Natural killer cell (primary cell): ENCODE measurements around the gene FMN1. TPM values are rescaled to one million over a fixed set of nuclear protein-coding genes. Genes with fewer than 3 reads are reported as not detected.

Experiments
- ATAC-seq, 3 donors: fragments of 150-1000 bp in 2 of 3; fragments of 200-7000 bp in 1 of 3; cut with Tn5 transposase; 1 replicate in 1 of 3; 2 replicates in 2 of 3; pipeline ENCODE4 v1.10.0; 2021; ENCODE audit warnings: mild to moderate bottlenecking in 2 of 3, moderate library complexity in 2 of 3
- DNase-seq, 2 donors: peaks; one replicate each; pipeline versions ENCODE4 v3.0.0 to v3.0.0-alpha.2; 2013 to 2021; ENCODE audit warnings: mixed read lengths in 1 of 2
- H3K27ac ChIP-seq: one replicate; pipeline ENCODE4 v1.5.1; 2013; ENCODE audit warnings: mild to moderate bottlenecking, low read length
- H3K27me3 ChIP-seq: one replicate; pipeline ENCODE4 v1.6.1; 2013; ENCODE audit warnings: low read length; ENCODE audit not compliant: control insufficient read depth, insufficient read depth
- H3K36me3 ChIP-seq: one replicate; pipeline ENCODE4 v1.6.1; 2013; ENCODE audit warnings: low read length; ENCODE audit not compliant: control insufficient read depth, insufficient read depth
- H3K4me1 ChIP-seq: one replicate; pipeline ENCODE4 v1.6.1; 2013; ENCODE audit warnings: low read length; ENCODE audit not compliant: control insufficient read depth, insufficient read depth
- H3K4me3 ChIP-seq: one replicate; pipeline ENCODE4 v1.5.1; 2013; ENCODE audit warnings: low read length
- H3K9me3 ChIP-seq: one replicate; pipeline ENCODE4 v1.6.1; 2013; ENCODE audit warnings: low read length; ENCODE audit not compliant: control insufficient read depth, insufficient read depth
- H3K27ac Mint-ChIP-seq, 2 donors: one replicate each; pipeline ENCODE4 v1.8.0; 2022; ENCODE audit warnings: mild to moderate bottlenecking in 2 of 2, mixed read lengths in 2 of 2, moderate library complexity in 1 of 2
- H3K27me3 Mint-ChIP-seq, 2 donors: one replicate each; pipeline ENCODE4 v1.8.0; 2022; ENCODE audit warnings: low read depth in 2 of 2, mixed read lengths in 2 of 2
- H3K36me3 Mint-ChIP-seq: one replicate; pipeline ENCODE4 v1.8.0; 2022; ENCODE audit warnings: mixed read lengths
- H3K4me1 Mint-ChIP-seq, 2 donors: one replicate each; pipeline ENCODE4 v1.8.0; 2022; ENCODE audit warnings: mixed read lengths in 2 of 2
- H3K4me3 Mint-ChIP-seq: one replicate; pipeline ENCODE4 v1.8.0; 2022; ENCODE audit warnings: mild to moderate bottlenecking, moderate library complexity, mixed read lengths
- H3K9me3 Mint-ChIP-seq, 2 donors: one replicate each; pipeline ENCODE4 v1.8.0; 2022; ENCODE audit warnings: mixed read lengths in 2 of 2
- WGBS: methylation state at CpG from one replicate; pipeline ENCODE4 v1.1.7; 2013; ENCODE audit warnings: missing lambda C conversion rate; ENCODE audit not compliant: insufficient coverage; 5-methylcytosine and 5-hydroxymethylcytosine counted together
- intact Hi-C: fragments of 100-400 bp; cut with micrococcal nuclease; formaldehyde crosslinking; loops from one replicate; pipeline ENCODE4 v1.14.2; 2022
- total RNA-seq, 4 donors: library from RNA; stranded (reverse); fragments of 120-200 nt in 1 of 4; gene quantifications; one replicate each; pipeline versions ENCODE4 v1.2.3 to v1.2.4, GENCODE V29; 2013 to 2022
- TF ChIP-seq, protein P1 (sequence below): fragments of 200-600 bp; IDR thresholded peaks from one replicate; pipeline ENCODE4 v1.8.0; 2022; ENCODE audit warnings: antibody characterized with exemption

The FMN1 gene
- total RNA-seq, 3 donors from 2014 or later (not counting 1 experiment from before 2014, with no cell fraction given), result 2.0 to 19.2 (median 2.2) TPM

DNA sequence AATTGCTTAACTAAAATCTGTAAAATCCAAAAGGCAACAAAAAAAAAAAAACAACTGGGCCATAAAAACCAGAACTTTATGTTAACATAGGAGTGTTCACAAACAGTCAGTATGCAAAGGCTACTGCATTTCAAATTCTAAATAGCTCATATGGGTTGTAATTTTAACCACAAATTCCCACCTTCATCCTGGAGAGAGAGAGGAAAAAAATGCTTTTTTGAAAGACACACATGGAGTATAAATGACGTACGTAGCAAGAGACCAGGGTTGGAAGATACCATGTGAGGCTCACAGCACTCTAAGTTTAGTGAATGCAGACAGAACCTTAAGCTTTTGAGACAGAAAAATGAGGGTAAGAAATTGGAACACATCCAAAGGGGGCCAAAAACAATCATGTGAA lies 115.9 kb downstream of the FMN1 start:
- H3K27ac ChIP-seq, result no peak overlapping the region
- Mint-ChIP-seq H3K27ac (no peak overlapping the region), H3K4me3 (no peak overlapping the region), H3K27me3 (peaks cover 0 to 8% of the 10 kb centered on the region in 2 donors), H3K4me1 (no peaks in the 10 kb centered on the region), H3K9me3 (no peaks in the 10 kb centered on the region), H3K36me3 (no peaks in the 10 kb centered on the region)
- ATAC-seq, result no peak
- no peaks in the 10 kb centered on the region for H3K36me3 ChIP-seq
- TF ChIP-seq, protein P1, sequence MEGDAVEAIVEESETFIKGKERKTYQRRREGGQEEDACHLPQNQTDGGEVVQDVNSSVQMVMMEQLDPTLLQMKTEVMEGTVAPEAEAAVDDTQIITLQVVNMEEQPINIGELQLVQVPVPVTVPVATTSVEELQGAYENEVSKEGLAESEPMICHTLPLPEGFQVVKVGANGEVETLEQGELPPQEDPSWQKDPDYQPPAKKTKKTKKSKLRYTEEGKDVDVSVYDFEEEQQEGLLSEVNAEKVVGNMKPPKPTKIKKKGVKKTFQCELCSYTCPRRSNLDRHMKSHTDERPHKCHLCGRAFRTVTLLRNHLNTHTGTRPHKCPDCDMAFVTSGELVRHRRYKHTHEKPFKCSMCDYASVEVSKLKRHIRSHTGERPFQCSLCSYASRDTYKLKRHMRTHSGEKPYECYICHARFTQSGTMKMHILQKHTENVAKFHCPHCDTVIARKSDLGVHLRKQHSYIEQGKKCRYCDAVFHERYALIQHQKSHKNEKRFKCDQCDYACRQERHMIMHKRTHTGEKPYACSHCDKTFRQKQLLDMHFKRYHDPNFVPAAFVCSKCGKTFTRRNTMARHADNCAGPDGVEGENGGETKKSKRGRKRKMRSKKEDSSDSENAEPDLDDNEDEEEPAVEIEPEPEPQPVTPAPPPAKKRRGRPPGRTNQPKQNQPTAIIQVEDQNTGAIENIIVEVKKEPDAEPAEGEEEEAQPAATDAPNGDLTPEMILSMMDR, result no peak
- no peak overlapping the region for H3K4me3 ChIP-seq
- DNase-seq, result no peak
- intact Hi-C loops, result no loop called here
- no peaks in the 10 kb centered on the region for H3K27me3 ChIP-seq
- H3K4me1 ChIP-seq, result no peaks in the 10 kb centered on the region
- 84% methylated on average over 2 of the region's 2 CpGs for WGBS
- H3K9me3 ChIP-seq, result no peaks in the 10 kb centered on the region

DNA sequence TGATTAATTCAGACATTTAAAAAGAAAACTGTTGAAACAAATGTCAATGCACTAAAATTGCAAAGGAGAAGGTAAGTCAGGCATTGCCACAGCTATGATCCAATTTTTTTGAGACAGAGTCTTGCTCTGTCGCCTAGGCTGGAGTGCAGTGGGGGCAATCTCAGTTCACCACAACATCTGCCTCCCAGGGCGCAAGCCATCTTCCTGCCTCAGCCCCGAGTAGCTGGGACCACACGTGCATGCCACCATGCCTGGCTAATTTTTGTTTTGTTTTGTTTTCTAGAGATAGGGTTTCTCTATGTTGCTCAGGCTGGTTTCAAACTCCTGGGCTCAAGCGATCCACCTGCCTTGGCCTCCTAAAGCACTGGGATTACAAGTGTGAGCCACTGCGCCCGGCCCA lies 117.6 kb downstream of the FMN1 start:
- no peaks in the 10 kb centered on the region for H3K36me3 Mint-ChIP-seq
- ATAC-seq (no peak), DNase-seq (no peak)
- no peak overlapping the region for H3K4me3 ChIP-seq
- WGBS, result 50% methylated on average over 1 of the region's 7 CpGs
- H3K36me3 ChIP-seq, result no peaks in the 10 kb centered on the region
- H3K27ac Mint-ChIP-seq, result no peak overlapping the region
- intact Hi-C loops, result no loop called here
- no peak overlapping the region for H3K27ac ChIP-seq
- no peaks in the 10 kb centered on the region for H3K27me3 ChIP-seq
- TF ChIP-seq, protein P1, result no peak
- no peaks in the 10 kb centered on the region for H3K4me1 ChIP-seq
- H3K9me3 ChIP-seq, result no peaks in the 10 kb centered on the region
- no peaks in the 10 kb centered on the region for H3K4me1 Mint-ChIP-seq
- no peaks in the 10 kb centered on the region for H3K9me3 Mint-ChIP-seq
- H3K4me3 Mint-ChIP-seq, result no peak overlapping the region
- peaks cover 6 to 12% of the 10 kb centered on the region in 2 donors for H3K27me3 Mint-ChIP-seq

DNA sequence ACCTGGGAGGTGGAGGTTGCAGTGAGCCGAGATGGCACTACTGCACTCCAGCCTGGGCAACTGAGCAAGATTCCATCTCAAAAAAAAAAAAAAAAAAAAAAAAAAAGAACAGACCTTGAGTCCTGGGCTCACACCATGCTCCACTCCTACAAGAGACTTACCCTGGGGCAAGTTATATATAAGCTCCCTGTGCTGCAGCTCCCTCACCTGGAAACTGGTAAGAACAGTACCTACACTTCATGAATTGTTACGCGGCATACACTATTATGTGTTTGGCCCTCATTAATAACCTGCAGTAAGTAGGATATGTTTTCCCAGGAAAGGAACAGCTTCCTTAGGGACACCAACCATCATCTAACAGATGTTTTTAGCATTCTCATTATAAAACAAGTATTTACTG lies 119.6 kb downstream of the FMN1 start:
- no peaks in the 10 kb centered on the region for H3K9me3 Mint-ChIP-seq
- H3K36me3 Mint-ChIP-seq, result no peaks in the 10 kb centered on the region
- ATAC-seq (no peak), DNase-seq (peak in 1 of 2 donors; percentile 18)
- H3K4me1 Mint-ChIP-seq, result no peaks in the 10 kb centered on the region
- peaks cover 6 to 12% of the 10 kb centered on the region in 2 donors for H3K27me3 Mint-ChIP-seq
- H3K27me3 ChIP-seq, result no peaks in the 10 kb centered on the region
- no peak overlapping the region for H3K27ac Mint-ChIP-seq
- H3K27ac ChIP-seq, result no peak overlapping the region
- intact Hi-C loops, result no loop called here
- H3K4me3 ChIP-seq, result no peak overlapping the region
- no peaks in the 10 kb centered on the region for H3K36me3 ChIP-seq
- H3K9me3 ChIP-seq, result no peaks in the 10 kb centered on the region
- no peaks in the 10 kb centered on the region for H3K4me1 ChIP-seq
- WGBS, result 90% methylated on average over 2 of the region's 3 CpGs
- H3K4me3 Mint-ChIP-seq, result no peak overlapping the region
- TF ChIP-seq, protein P1, result no peak

DNA sequence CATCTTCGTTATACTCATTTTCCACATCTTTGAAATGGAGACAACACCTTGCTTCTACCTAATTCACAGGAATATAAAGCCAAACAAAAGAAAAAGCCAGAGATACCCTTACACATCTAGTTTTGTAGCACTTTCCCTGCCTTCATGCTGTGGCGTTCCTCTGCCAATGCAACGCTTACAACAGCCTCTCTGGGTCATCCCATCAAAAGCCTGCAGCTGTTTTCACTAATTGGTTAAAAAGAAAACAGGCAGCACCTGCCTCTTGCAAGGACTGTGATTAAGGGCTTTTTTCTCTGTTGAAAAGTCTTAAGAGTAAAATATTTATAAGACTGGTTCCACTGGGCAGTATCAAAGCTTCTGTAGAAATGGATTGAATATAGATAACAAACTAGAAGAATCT lies 120.3 kb downstream of the FMN1 start:
- ATAC-seq, result no peak
- WGBS, result 91% methylated on average over 3 of the region's 3 CpGs

More for the DNA sequence above, 120.3 kb downstream of the FMN1 start:
- no peak overlapping the region for H3K4me3 Mint-ChIP-seq
- no peaks in the 10 kb centered on the region for H3K9me3 ChIP-seq
- no peaks in the 10 kb centered on the region for H3K9me3 Mint-ChIP-seq
- no peak overlapping the region for H3K4me3 ChIP-seq
- DNase-seq, result no peak
- H3K4me1 ChIP-seq, result no peaks in the 10 kb centered on the region
- no peak overlapping the region for H3K27ac Mint-ChIP-seq
- H3K36me3 Mint-ChIP-seq, result no peaks in the 10 kb centered on the region
- H3K36me3 ChIP-seq, result no peaks in the 10 kb centered on the region
- H3K27me3 Mint-ChIP-seq, result peaks cover 6 to 12% of the 10 kb centered on the region in 2 donors
- H3K27ac ChIP-seq, result no peak overlapping the region
- H3K4me1 Mint-ChIP-seq, result peaks cover 0 to under 1% of the 10 kb centered on the region in 2 donors
- H3K27me3 ChIP-seq, result no peaks in the 10 kb centered on the region
- TF ChIP-seq, protein P1, result no peak
- intact Hi-C loops, result no loop called here
